GM21528 (cell line): ENCODE measurements around the gene MAP3K4.

Source experiments
- ATAC-seq: cut with Tn5 transposase; IDR thresholded peaks from one replicate; pipeline ENCODE4 v1.9.1; 2021; ENCODE audit warnings: mild to moderate bottlenecking, moderate library complexity; ENCODE audit not compliant: unreplicated experiment, low FRiP score

The MAP3K4 gene

GRCh38 chr6:161138543-161139303 lies 147.2 kb downstream of the MAP3K4 start:
- no peak for ATAC-seq

DNA sequence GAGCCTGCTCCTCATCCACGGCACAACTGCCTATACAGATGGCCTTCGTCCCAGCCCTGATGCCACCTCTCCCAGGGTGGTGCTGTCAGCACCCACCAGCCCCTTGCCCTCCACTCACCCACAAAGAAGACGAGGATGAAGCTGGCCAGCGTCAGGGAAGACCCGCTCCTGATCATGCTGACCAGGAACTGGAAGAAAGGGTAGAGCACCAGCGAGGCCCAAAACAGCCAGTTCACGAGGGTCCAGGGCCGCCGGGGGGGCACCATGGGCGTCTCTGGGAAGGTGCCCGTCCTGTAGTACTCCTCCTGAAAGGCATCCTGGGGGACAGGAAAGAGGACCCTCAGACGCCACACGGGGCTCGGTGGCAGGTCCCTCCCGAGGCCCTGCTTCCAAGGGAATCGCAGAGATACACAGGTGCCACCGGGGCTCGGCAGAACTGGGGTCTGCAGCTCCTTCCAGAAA lies 147.8 kb downstream of the MAP3K4 start:
- ATAC-seq, result no peak

- no peak for ATAC-seq
Observed at GRCh38 chr6:161139766-161140553, 148.4 kb downstream of the MAP3K4 start.

GRCh38 chr6:161140554-161140875 lies 148.9 kb downstream of the MAP3K4 start:
- ATAC-seq, result no peak

DNA sequence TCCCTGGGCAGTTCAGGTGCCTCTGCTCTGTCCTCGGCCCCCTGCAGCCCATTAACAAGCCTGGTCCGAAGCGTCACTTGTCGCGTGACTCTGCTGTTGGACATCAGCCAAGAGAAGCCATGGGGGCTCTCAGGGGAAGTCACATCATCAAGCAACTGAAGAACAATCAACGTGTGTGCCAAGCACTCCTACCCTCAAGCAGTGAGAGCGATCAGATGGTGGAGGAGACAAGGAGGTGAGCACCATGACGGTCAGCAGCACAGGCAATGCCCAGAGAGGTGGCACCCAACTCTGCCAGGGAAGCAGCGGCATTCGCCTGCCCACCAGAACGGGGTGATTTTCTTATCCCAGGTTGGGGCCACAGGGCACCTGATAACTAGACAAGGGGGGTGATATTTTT lies 149.6 kb downstream of the MAP3K4 start:
- no peak for ATAC-seq

DNA sequence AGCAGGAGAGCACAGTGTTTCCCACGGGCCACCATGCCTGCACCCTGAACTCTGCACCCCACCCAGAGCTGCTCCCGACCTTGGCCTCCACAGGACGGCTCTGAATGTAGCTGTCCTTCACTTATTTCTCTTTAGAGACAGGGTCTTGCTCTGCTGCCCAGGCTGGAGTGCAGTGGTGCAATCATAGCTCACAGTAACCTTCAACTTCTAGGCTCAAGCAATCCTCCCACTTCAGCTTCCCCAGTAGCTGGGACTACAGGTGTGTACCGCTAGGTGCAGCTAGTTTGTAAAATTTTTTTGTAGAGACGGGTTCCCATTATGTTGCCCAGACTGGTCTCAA lies 151.4 kb downstream of the MAP3K4 start:
- no peak for ATAC-seq

DNA sequence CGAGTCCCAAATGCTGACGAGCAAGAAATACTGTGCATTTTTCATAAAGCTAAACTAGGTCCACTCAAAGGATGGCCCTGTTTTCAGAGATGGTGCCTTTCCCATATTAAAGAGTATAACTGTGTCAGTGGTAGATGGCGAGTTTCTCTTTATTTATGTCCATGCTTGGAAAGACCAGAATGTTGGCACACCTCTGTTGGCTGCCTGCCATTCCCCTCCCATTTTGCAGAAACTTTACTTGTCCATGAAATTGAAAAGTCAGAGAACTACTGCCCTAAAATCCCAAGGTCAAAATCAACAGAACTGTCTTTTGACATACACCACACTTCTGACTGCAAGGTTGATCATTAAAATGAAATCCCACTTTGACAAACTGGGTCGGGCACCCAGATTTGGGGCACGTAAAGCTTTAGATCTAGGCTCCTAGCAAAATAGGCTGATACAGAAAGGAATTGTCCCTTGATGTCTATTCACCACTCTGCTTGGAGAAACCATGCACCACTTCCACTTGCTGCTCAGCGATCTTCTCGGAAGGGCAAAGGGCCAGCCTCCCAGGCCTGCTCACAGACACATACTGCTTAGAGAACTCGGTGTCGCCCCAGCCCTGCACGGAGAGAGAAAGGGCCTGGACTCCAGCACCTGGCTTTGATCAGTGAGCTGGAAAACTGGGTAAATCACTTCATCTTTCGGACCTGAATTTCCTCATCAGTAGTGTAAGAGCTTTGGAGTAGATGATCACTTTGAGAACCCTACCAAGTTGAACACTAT lies 152.3 kb downstream of the MAP3K4 start:
- no peak for ATAC-seq

- no peak for ATAC-seq
Observed at GRCh38 chr6:161150136-161150535, 158.6 kb downstream of the MAP3K4 start.

DNA sequence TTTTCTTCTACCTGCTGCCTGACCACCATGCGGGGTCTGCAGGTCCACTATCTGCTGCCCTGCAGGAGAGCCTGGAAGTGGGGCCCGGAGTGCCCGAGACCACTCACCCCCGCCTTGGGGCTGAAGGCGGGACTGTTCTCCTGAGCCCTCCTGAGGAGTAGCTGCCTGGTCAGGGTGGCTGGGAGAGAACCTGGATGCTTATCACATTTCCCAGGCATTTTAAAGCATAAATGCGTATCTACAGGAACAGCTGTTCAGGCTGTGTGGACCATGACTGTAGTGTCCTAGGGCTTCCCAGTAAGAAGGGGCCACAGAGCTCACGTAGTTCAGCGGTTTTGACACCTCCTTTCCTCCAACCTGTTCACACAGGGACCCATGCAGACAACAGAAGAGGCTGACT lies 159.0 kb downstream of the MAP3K4 start:
- ATAC-seq, result no peak

DNA sequence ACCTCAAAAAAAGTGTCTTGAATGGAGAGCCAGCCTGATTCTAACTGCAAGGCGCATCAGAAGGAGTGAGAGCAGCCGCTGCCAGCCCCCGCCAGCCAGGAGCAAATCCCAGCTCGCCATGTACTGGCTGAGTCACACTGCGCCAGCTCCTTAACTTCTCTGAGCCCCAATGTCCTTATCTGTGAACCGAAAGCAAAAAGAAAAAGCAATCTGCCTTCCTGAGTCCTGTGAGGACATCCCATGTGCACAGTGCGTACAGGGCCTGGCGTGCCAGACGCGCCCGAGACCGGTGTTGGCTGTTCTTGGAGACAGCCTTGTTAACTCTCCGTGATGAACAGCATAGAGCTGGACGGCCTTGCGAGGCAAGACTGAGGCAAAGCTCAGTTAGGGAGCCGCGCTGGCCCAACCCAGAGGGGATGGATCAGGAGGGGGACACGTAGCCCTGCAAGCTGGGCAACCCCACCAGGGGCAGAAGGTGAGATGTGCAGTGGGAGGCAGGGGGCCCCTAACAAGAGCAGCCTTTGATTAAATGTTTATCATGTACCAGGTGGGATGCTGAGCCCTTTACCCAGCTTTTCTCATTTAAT lies 159.6 kb downstream of the MAP3K4 start:
- no peak for ATAC-seq

GRCh38 chr6:161151660-161152526 lies 160.3 kb downstream of the MAP3K4 start:
- ATAC-seq, result no peak

- no peak for ATAC-seq
Observed at GRCh38 chr6:161152527-161152862, 160.9 kb downstream of the MAP3K4 start.

- no peak for ATAC-seq
Observed at GRCh38 chr6:161152907-161153662, 161.5 kb downstream of the MAP3K4 start.

GRCh38 chr6:161153725-161154124 lies 162.2 kb downstream of the MAP3K4 start:
- no peak for ATAC-seq

- ATAC-seq, result no peak
Observed at GRCh38 chr6:161154796-161155335, 163.3 kb downstream of the MAP3K4 start.

DNA sequence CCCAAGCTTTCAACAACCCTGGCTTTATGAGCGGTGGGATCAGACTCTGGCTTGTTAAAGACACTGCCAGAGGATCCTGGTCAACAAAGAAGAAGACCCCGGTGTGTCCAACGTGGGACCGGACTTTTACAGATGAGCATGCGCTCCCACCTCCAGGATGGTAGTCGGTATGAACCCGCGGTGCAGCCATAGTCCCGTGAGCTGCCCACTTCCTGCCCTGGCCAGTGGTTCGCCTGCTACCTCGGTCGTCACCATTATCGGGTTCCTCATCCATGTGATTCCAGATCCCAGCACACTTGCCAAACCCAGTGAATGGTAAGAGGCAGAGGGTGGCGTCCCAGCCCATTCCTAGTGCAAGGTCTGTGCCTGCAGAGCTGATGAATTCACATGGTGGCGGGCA lies 169.6 kb downstream of the MAP3K4 start:
- no peak for ATAC-seq

- ATAC-seq, result no peak
Observed at GRCh38 chr6:161161889-161162624, 170.5 kb downstream of the MAP3K4 start.

DNA sequence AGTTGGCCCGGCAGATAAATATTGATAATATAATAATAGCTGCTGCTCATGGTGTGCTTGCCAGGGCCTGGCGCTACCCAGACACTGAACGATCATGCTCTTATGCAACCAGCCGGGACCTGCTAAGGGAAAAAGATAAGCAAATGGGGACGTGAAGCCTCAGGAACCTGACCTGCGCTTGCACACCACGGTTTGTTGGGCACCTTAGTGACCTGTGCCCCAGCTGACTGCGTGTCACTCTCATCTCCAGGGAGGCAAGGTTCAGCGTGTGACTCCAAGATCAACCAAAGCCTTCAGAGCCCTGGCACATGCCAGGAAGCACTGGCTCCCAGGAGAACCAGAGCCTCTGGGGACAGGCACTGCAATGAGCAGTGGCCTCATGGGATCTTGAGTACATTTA lies 171.2 kb downstream of the MAP3K4 start:
- no peak for ATAC-seq
